Fibroblast of lung (primary cell): Measurements from ENCODE around the gene WWC2. TPM values are rescaled to one million over a fixed set of nuclear protein-coding genes. Genes with fewer than 3 reads are reported as not detected.

Experiments used
- DNase-seq, 2 donors: peaks; one replicate each; pipeline versions ENCODE4 v3.0.0 to v3.0.0-alpha.2; 2010; ENCODE audit warnings: low read depth in 2 of 2
- H2AFZ ChIP-seq: 2 replicates; pipeline ENCODE4 v1.5.1; 2012; ENCODE audit warnings: low read length, control low read depth, inconsistent platforms
- H3K27ac ChIP-seq: 2 replicates; pipeline ENCODE4 v1.5.1; 2011; ENCODE audit warnings: low read length, control low read depth; ENCODE audit not compliant: insufficient read depth
- H3K27me3 ChIP-seq: 2 replicates; pipeline ENCODE4 v1.5.1; 2011; ENCODE audit warnings: mild to moderate bottlenecking, low read length; ENCODE audit not compliant: control insufficient read depth, insufficient read depth
- H3K36me3 ChIP-seq: 2 replicates; pipeline ENCODE4 v1.5.1; 2011; ENCODE audit warnings: low read length; ENCODE audit not compliant: control insufficient read depth, insufficient read depth
- H3K4me1 ChIP-seq: 2 replicates; pipeline ENCODE4 v1.5.1; 2011; ENCODE audit warnings: low read length; ENCODE audit not compliant: control insufficient read depth, insufficient read depth; ENCODE audit errors: extremely low read depth
- H3K4me2 ChIP-seq: 2 replicates; pipeline ENCODE4 v1.5.1; 2011; ENCODE audit warnings: low read length, control low read depth; ENCODE audit not compliant: insufficient read depth; ENCODE audit errors: extremely low read depth
- H3K4me3 ChIP-seq, 4 experiments: fragments of 200-600 bp in 1 of 4; sonication (generic) in 1 of 4; replicated peaks in 1 of 4; 2 replicates each; pipeline ENCODE4 v1.5.1; 2011 to 2016; ENCODE audit warnings: low read length in 4 of 4, low read depth in 3 of 4, mild to moderate bottlenecking in 3 of 4, control low read depth in 2 of 4, inconsistent platforms in 1 of 4, mixed read lengths in 1 of 4; ENCODE audit not compliant: insufficient read depth in 1 of 4; ENCODE audit errors: control extremely low read depth in 1 of 4
- H3K79me2 ChIP-seq: 2 replicates; pipeline ENCODE4 v1.5.1; 2012; ENCODE audit warnings: mild to moderate bottlenecking, low read length, inconsistent platforms; ENCODE audit not compliant: control insufficient read depth, insufficient read depth
- H3K9ac ChIP-seq: 2 replicates; pipeline ENCODE4 v1.5.1; 2011; ENCODE audit warnings: mild to moderate bottlenecking, low read length, control low read depth; ENCODE audit not compliant: insufficient read depth
- H3K9me3 ChIP-seq: 2 replicates; pipeline ENCODE4 v1.5.1; 2012; ENCODE audit warnings: low read depth, low read length; ENCODE audit not compliant: control insufficient read depth, insufficient read depth
- H4K20me1 ChIP-seq: 2 replicates; pipeline ENCODE4 v1.5.1; 2011; ENCODE audit warnings: low read length; ENCODE audit not compliant: control insufficient read depth, insufficient read depth; ENCODE audit errors: extremely low read depth
- EZH2 ChIP-seq: IDR thresholded peaks from 2 replicates; pipeline ENCODE4 v1.5.1; 2012; ENCODE audit warnings: low read length, control low read depth, mild to moderate bottlenecking; ENCODE audit errors: missing control alignments
- polyA minus RNA-seq: library from RNA; depleted of rRNA, polyadenylated mRNA; stranded (reverse); fragments of >200 nt; gene quantifications from 2 replicates; pipeline ENCODE4 v1.2.3, GENCODE V29; 2011; ENCODE audit warnings: low replicate concordance
- polyA plus RNA-seq, 2 donors: library from polyadenylated mRNA; depleted of rRNA in 1 of 2; stranded (reverse) in 1 of 2; unstranded in 1 of 2; fragments of >200 nt; gene quantifications; 2 replicates each; pipeline ENCODE4 v1.2.1, GENCODE V29; 2011 to 2012; ENCODE audit warnings: missing spikeins in 1 of 2
- total RNA-seq: library from RNA; depleted of rRNA; stranded (reverse); fragments of >200 nt; gene quantifications from 2 replicates; pipeline ENCODE4 v1.2.1, GENCODE V29; 2014
- TF ChIP-seq, protein P1 (sequence below), 2 donors: IDR thresholded peaks in 1 of 2; conservative IDR thresholded peaks in 1 of 2; 1 replicate in 1 of 2; 2 replicates in 1 of 2; pipeline ENCODE4 v1.5.1; 2011 to 2012; ENCODE audit warnings: low read length in 2 of 2, control low read depth in 1 of 2, inconsistent platforms in 1 of 2, low read depth in 1 of 2, mild to moderate bottlenecking in 1 of 2

Gene WWC2
- 20.8 and 34.0 TPM in 2 replicates for total RNA-seq
- polyA plus RNA-seq, result 25.4 and 31.6 TPM in 2 replicates
- polyA plus RNA-seq (2012), result 17.5 and 22.4 TPM in 2 replicates
- polyA minus RNA-seq, result 16.0 and 18.5 TPM in 2 replicates

DNA sequence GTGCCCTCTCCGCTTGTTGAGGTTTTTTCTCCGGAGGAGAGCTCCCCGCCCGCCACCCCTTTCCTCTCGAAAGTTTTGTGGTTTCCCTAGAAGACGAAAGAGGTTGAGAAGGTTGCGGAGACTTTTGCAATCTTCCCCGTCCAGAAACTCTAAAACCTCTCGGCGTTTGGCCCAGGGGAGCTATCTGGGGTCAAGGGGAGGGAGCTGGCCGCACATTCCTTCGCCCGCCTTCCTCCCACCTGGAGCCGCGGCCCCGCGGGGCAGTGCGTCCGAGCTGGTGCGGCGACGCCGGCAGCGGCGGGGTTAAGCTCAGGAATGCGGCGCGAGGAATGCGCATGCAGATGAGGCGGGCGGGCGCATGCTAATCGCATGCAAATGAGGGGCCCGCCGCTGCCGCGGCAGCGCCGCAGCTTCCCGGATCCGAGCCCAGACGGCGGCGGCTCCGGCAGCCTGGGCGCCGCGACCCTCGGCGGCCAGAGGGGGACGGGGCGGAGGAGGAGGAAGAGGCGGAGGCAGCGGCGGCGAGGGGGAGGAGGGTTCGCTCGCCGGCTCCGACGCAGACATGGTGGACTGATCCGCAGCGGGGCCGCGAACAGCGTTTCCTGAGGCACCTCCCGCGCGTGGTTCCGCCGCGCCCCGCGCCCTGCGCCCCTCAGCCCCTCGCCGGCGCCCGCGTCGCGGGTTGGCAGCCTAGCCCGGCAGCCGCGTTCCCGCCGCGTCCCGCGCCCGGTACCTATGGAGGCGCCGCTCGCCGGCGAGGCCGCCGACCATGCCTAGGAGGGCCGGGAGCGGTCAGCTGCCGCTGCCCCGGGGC is at the start of gene WWC2:
TSS of gene WWC2 (plus strand) at position 535 of the 814 bp plus-strand sequence. CDS start at position 770, 235 bp downstream.
- H3K79me2 ChIP-seq, result peaks cover 44% of the 10 kb centered on the region
- TF ChIP-seq, protein P1, sequence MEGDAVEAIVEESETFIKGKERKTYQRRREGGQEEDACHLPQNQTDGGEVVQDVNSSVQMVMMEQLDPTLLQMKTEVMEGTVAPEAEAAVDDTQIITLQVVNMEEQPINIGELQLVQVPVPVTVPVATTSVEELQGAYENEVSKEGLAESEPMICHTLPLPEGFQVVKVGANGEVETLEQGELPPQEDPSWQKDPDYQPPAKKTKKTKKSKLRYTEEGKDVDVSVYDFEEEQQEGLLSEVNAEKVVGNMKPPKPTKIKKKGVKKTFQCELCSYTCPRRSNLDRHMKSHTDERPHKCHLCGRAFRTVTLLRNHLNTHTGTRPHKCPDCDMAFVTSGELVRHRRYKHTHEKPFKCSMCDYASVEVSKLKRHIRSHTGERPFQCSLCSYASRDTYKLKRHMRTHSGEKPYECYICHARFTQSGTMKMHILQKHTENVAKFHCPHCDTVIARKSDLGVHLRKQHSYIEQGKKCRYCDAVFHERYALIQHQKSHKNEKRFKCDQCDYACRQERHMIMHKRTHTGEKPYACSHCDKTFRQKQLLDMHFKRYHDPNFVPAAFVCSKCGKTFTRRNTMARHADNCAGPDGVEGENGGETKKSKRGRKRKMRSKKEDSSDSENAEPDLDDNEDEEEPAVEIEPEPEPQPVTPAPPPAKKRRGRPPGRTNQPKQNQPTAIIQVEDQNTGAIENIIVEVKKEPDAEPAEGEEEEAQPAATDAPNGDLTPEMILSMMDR (conservative IDR thresholded peaks at IDR 0.05 in 1 of 2, IDR thresholded peaks at IDR 0.05 in 1 of 2; ENCODE audit: low read depth in 1 of 2, low read length in 2 of 2), result no peak
- no peak for TF ChIP-seq EZH2
- peak; percentile 90 to 95 for DNase-seq
- peak within 1 kb of the TSS; percentile 85 for H3K9ac ChIP-seq
- no peaks in the 10 kb centered on the region for H3K36me3 ChIP-seq
- H2AFZ ChIP-seq, result peak within 1 kb of the TSS; percentile 53
- H4K20me1 ChIP-seq, result no peaks in the 10 kb centered on the region
- H3K9me3 ChIP-seq, result no peaks in the 10 kb centered on the region
- H3K27me3 ChIP-seq, result no peaks in the 10 kb centered on the region
- H3K4me1 ChIP-seq, result no peaks in the 10 kb centered on the region
- H3K4me2 ChIP-seq, result peak within 1 kb of the TSS; percentile 96
- peak within 1 kb of the TSS; percentile 88 to 90 (median 89) for H3K4me3 ChIP-seq
- H3K27ac ChIP-seq, result peak within 1 kb of the TSS; percentile 94

DNA sequence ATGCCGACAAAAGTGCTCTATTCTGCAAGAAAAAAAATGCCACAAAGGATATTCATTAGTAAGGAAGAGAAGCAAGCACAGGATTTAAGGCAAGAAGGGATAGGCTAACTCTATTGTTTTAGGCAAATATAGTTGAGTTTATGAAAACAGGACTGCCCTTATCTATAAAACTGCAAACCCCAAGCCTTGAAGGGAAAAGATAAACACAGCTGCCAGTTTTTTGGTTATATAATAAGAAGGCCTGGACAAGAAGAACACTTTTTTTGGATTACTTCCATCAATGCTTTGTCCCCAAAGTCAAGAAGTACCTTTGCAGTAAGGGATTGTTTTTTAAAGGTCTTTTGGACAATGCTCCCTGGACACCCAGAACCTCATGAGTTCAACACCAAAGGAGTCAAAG is 45.4 kb upstream of the WWC2 start:
- H3K27me3 ChIP-seq, result no peaks in the 10 kb centered on the region
- no peak overlapping the region for H3K4me3 ChIP-seq
- H2AFZ ChIP-seq, result no peak overlapping the region
- H3K4me1 ChIP-seq, result no peaks in the 10 kb centered on the region
- H3K4me2 ChIP-seq, result no peak overlapping the region
- no peak overlapping the region for H3K9ac ChIP-seq
- H3K79me2 ChIP-seq, result no peaks in the 10 kb centered on the region
- H3K9me3 ChIP-seq, result no peaks in the 10 kb centered on the region
- H4K20me1 ChIP-seq, result no peaks in the 10 kb centered on the region
- TF ChIP-seq, protein P1 (conservative IDR thresholded peaks at IDR 0.05 in 1 of 2, IDR thresholded peaks at IDR 0.05 in 1 of 2; ENCODE audit: low read depth in 1 of 2, low read length in 2 of 2), result no peak
- TF ChIP-seq EZH2, result no peak
- H3K27ac ChIP-seq, result no peak overlapping the region
- H3K36me3 ChIP-seq, result no peaks in the 10 kb centered on the region
- no peak for DNase-seq

DNA sequence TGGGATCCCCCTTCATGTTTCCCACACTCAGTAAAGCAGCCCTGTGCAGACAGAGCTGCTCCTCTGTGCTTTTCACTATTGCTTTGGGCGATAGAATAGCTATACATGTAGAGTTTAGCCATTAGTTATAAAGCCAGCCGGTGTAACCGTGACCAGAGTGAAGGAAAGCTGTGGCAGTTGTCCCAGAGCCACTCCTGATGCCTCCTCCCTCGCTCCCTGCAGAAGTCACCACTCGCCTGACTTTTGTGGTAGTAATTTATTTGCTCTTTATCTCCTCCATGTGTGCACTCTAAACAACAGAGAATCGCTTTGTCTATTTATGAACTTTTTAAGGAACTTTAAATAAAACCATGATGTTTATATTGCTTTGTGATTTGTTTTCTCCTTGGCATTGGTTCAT is 41.8 kb upstream of the WWC2 start:
- H3K9ac ChIP-seq, result no peak overlapping the region
- TF ChIP-seq, protein P1 (conservative IDR thresholded peaks at IDR 0.05 in 1 of 2, IDR thresholded peaks at IDR 0.05 in 1 of 2; ENCODE audit: low read depth in 1 of 2, low read length in 2 of 2), result no peak
- no peak for TF ChIP-seq EZH2
- H3K79me2 ChIP-seq, result no peaks in the 10 kb centered on the region
- no peaks in the 10 kb centered on the region for H3K4me1 ChIP-seq
- no peak overlapping the region for H3K4me3 ChIP-seq
- H3K4me2 ChIP-seq, result no peak overlapping the region
- no peaks in the 10 kb centered on the region for H4K20me1 ChIP-seq
- H3K36me3 ChIP-seq, result no peaks in the 10 kb centered on the region
- H3K27me3 ChIP-seq, result no peaks in the 10 kb centered on the region
- H3K9me3 ChIP-seq, result no peaks in the 10 kb centered on the region
- H3K27ac ChIP-seq, result no peak overlapping the region
- DNase-seq, result no peak
- no peak overlapping the region for H2AFZ ChIP-seq
